ENCODE results near the gene HAND2.

Gene HAND2

GRCh38 chr4:173502282-173502681 lies 27.7 kb downstream of the HAND2 start:
- no peak for DNase-seq (ENCODE audit: low read depth in 2 of 2)

GRCh38 chr4:173501592-173502150 lies 28.4 kb downstream of the HAND2 start:
- no peak for DNase-seq (ENCODE audit: low read depth in 2 of 2)

- no peak for DNase-seq (ENCODE audit: low read depth in 2 of 2)
These were observed 29.0 kb downstream of the HAND2 start for GRCh38 chr4:173500841-173501591.

GRCh38 chr4:173499658-173500535 lies 30.1 kb downstream of the HAND2 start:
- no peak for DNase-seq (ENCODE audit: low read depth in 2 of 2)

GRCh38 chr4:173498771-173499170 lies 31.3 kb downstream of the HAND2 start:
- DNase-seq (ENCODE audit: low read depth in 2 of 2), result no peak

- DNase-seq (ENCODE audit: low read depth in 2 of 2), result no peak
These were observed 32.0 kb downstream of the HAND2 start for GRCh38 chr4:173498023-173498422.

- peak in 1 of 2 donors; percentile 34 for DNase-seq (ENCODE audit: low read depth in 2 of 2)
These were observed 35.7 kb downstream of the HAND2 start for GRCh38 chr4:173494013-173494970.

- DNase-seq (ENCODE audit: low read depth in 2 of 2), result no peak
These were observed 37.0 kb downstream of the HAND2 start for GRCh38 chr4:173493041-173493440.

- no peak for DNase-seq (ENCODE audit: low read depth in 2 of 2)
These were observed 37.7 kb downstream of the HAND2 start for GRCh38 chr4:173492315-173492714.

- no peak for DNase-seq (ENCODE audit: low read depth in 2 of 2)
These were observed 39.1 kb downstream of the HAND2 start for GRCh38 chr4:173490817-173491528.

GRCh38 chr4:173490256-173490655 lies 39.8 kb downstream of the HAND2 start:
- DNase-seq (ENCODE audit: low read depth in 2 of 2), result no peak

GRCh38 chr4:173489514-173489913 lies 40.5 kb downstream of the HAND2 start:
- no peak for DNase-seq (ENCODE audit: low read depth in 2 of 2)

- DNase-seq (ENCODE audit: low read depth in 2 of 2), result no peak
These were observed 41.4 kb downstream of the HAND2 start for GRCh38 chr4:173488656-173489055.

GRCh38 chr4:173488074-173488473 lies 42.0 kb downstream of the HAND2 start:
- DNase-seq (ENCODE audit: low read depth in 2 of 2), result no peak

- DNase-seq (ENCODE audit: low read depth in 2 of 2), result no peak
These were observed 43.2 kb downstream of the HAND2 start for GRCh38 chr4:173486714-173487392.

GRCh38 chr4:173485164-173485563 lies 44.9 kb downstream of the HAND2 start:
- DNase-seq (ENCODE audit: low read depth in 2 of 2), result no peak

- no peak for DNase-seq (ENCODE audit: low read depth in 2 of 2)
These were observed 47.6 kb downstream of the HAND2 start for GRCh38 chr4:173482330-173482931.

GRCh38 chr4:173478913-173479283 lies 51.1 kb downstream of the HAND2 start:
- DNase-seq (ENCODE audit: low read depth in 2 of 2), result no peak

- DNase-seq (ENCODE audit: low read depth in 2 of 2), result no peak
These were observed 51.7 kb downstream of the HAND2 start for GRCh38 chr4:173478201-173478912.
